ENCODE results near the gene RAB26.
"Not testable (repeated sequence)": the region's sequence is repeated elsewhere in the genome, so short reads cannot be mapped to it uniquely, and the experiment has no call there.

RAB26 gene, protein sequence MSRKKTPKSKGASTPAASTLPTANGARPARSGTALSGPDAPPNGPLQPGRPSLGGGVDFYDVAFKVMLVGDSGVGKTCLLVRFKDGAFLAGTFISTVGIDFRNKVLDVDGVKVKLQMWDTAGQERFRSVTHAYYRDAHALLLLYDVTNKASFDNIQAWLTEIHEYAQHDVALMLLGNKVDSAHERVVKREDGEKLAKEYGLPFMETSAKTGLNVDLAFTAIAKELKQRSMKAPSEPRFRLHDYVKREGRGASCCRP

DNA sequence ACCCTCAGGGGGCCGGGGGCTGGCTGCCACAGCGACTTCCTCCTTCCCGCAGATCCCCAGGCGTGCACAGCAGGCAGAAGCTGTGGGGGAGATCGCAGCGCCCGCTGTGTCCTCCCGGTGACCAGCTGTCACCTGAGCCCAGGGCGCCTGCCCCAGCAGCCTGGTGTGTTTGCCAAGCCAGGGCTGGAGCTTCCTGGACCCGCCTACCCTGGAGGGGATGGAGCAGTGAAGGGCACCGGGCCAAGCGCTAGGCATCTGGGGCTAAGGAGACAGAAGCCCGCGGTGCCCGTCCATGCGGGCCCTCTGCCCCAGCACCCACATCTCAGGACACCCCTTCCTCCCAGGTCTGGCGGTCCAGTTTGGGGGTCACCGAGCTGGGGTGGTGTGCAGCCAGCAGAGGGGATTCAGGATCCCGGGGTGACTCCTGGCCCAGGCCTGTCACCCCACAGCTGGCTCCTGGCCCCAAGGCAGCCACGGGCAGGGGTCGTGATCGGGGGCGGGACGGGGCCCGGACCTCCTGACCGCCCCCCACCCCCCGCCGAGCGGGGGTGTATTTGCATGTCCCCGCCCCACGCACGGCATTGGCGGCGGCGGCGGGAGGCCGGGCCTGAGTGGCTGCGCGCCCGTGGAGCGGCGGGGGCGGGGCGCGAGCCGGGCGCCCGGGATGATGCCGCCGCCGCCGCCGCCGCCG lies at the start of gene RAB26:
TSS of gene RAB26 (plus strand) at position 645 of the 691 bp plus-strand sequence. CDS start 159 bp downstream, outside the sequence.
- no peak for DNase-seq (ENCODE audit: low read depth in 2 of 2)

DNA sequence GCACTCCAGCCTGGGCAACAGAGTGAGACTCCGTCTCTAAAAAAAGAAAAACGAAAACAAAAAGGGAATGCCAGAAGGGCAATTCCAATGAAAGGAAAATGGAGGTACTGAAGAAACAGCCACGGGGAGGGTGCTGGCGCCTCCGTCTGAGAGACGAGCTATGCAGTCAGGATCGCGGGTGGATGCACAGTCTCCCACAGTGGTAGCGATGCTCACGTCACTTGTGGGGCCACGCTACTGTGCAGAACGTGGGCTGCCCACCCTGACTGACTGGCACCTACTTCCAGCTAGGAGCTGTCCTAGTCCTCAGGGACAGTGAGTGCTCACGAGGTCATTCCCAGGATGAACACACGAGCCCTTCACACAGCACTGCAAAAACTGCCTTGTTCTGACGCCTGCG lies 46.8 kb upstream of the RAB26 start:
- not testable (repeated sequence) for DNase-seq (ENCODE audit: low read depth in 2 of 2)

DNA sequence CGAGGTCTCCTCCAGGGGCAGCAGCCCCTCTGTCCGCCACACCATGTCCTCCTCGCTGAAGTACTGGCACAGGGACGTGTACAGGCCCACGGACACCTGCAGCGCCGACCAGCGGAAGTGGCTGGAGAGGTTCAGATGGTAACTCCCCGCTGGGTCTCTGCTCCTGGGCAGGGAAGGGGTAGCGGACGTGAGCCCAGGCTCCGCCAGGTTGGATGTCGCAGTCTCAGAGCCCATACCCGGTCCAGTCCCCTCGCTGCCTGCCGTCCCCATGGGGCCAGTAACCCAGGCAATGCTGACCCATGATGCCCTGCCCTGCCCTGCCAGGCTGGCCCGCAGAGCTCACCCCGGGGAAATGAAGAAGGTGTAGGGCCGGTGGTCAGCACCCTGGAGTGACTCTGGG lies 46.0 kb upstream of the RAB26 start:
- no peak for DNase-seq (ENCODE audit: low read depth in 2 of 2)

DNA sequence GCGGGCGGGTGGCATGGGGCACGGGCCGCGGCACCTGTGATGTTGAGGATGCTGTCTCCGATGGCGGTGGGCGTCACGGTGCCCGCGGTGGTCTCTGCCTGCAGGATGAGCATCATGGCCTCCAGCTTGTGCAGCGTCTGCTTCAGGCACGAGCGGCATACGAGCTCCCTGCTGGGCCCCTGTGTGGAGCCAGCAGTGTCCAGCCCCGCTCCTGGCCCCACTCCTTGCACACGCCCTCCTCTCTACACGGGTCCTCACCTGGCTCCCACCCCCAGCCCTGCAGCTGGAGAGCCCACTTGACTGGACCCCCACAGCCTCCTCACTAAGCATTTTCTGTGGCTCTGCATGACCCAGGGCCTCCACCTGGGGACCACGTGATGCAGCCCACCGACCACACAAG lies 44.0 kb upstream of the RAB26 start:
- DNase-seq (ENCODE audit: low read depth in 2 of 2), result not testable (repeated sequence)

DNA sequence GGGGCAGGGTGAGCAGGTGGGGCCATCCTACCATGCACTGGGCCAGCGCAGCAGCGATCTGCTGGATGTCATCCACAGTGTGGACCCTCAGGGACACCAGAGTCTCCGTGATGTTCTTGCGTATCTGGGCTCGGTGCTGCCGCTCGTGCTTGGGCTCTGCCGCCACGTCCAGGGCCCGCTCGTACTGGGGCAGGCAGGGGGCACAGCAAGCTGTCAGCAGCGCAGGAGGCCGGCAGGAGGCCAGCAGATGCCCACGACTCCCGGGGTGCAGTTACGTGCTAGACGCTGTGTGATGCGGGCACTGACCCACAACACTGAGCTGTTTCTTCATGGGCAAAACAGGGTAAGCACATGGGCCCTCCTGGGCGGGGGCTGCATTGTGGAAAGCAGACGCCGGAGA lies 43.1 kb upstream of the RAB26 start:
- not testable (repeated sequence) for DNase-seq (ENCODE audit: low read depth in 2 of 2)

DNA sequence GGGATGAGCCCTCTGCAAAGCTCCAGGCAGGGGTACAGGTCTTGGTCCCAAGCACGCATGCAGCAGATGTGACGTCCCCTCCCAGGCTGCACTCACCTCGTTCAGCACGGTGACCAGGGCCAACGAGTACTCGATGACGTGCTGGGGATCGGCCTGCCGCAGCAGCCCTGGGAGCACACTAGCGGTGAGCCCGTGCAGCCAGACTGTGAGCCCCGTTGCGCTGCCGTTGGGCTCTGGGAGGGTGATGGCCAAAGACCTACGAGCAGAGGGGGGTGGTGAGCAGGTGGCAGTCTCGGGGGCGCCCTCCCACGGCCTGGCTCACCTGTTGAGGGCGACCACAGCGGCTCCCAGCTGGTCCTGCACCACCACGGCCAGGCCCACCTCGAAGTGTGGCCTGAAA lies 42.7 kb upstream of the RAB26 start:
- DNase-seq (ENCODE audit: low read depth in 2 of 2), result not testable (repeated sequence)

DNA sequence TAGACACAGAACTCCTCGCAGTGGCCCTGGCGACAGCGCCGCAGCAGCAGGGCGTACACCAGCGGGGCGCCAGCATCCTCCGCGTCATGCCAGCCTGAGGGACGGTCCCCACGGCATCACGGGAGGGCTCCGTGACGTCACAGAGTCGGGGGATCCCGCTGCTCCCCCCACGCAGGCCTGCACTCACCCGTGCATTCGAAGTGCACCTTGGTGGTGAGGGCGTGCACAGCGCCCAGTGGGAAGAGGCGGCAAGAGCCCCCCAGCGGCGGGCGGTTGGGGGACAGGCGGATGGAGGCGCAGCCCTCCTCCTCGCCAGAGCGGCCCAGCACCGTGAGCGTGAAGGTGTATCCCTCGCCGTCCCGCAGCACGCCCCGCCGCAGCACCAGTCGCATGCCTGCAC lies 42.2 kb upstream of the RAB26 start:
- DNase-seq (ENCODE audit: low read depth in 2 of 2), result not testable (repeated sequence)

DNA sequence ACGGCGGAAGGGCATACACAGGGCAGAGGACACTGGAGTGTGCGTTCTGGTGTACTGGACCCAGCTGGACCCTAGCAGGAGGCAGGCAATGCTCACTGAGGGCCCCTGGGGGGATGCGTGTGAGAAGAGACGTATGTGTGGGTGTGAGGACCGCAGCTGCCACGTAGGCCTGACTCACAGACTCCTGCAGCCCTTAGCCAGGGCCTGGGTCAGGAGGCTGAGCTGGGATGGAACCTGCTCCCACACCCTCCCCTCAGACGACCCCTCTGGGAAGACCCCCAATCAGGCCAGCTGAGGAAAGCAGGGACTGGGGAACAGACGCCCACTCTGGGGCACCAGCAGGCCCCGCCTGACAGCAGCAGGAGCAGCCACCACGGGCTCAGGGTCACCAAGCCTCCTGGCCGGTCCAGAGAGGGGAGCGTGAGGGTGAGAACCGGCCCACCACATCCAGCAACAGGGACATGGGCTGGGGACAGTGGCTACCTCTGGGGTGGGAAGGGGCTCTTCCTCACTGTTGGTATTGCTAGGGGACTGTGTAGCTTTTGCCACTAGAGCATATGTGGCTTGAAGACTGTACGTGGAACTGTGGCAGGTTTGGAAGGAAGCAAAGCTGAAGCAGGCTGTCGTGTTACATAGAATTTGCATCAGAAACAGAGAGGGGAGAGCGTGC lies 41.2 kb upstream of the RAB26 start:
- not testable (repeated sequence) for DNase-seq (ENCODE audit: low read depth in 2 of 2)

DNA sequence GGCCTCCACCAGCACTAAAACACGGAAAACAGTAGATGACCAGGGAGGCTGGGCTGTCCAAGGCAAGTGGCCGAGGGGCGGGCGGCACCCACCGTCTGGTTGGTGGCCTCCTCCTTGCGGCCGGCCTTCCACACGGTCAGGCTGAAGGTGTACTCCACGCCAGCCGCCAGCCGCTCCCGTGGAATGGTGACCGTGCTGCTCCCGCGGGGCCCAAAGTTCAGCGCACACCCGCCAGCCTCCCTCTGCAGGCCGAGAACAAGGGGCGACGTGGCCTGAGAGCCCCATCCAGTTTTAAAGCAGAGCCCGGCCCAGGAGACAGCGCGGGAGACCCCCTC lies 40.7 kb upstream of the RAB26 start:
- DNase-seq (ENCODE audit: low read depth in 2 of 2), result not testable (repeated sequence)

DNA sequence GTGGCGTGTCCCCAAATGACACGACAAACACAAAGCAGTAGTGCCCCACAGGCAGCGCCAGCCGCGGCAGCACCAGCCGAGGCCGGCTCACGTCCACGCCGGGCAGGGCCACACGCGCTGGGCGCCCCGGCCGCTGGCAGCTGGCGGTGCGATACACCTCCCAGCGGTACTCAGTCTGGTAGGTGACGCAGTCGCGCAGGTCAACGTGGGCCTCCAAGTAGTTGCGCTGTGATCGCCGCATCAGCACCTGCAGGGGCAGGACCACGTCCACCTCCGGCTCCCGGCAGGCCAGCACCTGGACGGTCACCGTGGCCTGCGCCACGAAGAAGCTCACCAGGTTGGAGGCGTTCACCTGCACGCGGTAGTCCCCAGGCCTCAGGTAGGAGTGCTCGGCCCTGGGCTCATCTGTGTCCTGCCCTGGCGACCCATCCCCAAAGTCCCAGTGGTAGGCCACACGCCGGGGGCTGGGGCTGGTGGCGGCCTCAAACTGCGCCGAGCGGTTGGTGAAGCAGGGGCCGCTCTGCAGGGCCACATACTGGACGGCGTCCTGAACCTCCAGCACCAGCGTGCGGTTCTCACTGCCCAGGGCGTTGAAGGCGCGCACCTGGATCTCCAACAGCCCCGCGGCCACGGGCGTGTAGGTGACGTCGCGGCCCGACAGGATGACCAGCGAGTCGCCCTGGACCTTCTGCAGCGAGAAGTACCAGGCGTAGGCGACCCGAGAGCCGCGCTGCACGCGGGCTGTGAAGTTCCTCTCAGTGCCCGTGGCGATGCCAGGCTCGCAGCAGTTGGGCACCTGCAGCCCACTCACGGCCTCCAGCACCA lies 39.8 kb upstream of the RAB26 start:
- DNase-seq (ENCODE audit: low read depth in 2 of 2), result not testable (repeated sequence)

DNA sequence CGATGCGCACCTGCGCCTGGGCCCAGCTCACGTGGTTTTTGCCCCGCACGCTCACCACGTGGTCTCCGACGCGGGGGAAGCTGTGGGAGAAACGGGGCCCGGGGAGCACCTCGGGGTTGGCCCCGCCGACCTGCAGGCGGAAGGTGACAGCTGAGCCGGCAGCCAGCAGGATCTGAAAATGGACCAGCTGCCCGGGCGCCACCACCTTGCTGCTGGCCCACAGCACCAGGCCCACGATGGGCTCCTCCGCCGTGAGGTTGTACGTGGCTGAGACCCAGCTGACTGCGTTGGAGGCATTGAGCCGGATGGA lies 39.2 kb upstream of the RAB26 start:
- not testable (repeated sequence) for DNase-seq (ENCODE audit: low read depth in 2 of 2)

DNA sequence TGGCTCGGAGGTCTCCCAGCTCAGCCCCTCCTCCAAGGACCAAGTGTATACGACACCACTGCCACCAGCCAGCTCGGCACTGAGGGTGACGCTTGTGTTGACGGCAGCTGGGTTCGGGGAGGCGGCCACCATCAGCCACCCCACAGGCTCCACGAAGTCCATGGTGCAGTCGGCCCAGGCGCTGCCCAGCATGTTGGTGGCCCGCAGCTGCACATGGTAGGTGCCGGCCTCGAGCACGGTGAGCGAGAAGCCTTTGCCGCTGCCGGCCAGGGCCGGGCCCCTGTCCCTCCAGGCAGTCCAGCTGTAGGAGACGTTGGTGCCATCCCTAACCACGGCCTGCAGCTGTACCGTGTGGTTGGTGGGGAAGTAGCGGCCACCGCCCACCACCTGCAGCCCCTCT lies 38.6 kb upstream of the RAB26 start:
- not testable (repeated sequence) for DNase-seq (ENCODE audit: low read depth in 2 of 2)

DNA sequence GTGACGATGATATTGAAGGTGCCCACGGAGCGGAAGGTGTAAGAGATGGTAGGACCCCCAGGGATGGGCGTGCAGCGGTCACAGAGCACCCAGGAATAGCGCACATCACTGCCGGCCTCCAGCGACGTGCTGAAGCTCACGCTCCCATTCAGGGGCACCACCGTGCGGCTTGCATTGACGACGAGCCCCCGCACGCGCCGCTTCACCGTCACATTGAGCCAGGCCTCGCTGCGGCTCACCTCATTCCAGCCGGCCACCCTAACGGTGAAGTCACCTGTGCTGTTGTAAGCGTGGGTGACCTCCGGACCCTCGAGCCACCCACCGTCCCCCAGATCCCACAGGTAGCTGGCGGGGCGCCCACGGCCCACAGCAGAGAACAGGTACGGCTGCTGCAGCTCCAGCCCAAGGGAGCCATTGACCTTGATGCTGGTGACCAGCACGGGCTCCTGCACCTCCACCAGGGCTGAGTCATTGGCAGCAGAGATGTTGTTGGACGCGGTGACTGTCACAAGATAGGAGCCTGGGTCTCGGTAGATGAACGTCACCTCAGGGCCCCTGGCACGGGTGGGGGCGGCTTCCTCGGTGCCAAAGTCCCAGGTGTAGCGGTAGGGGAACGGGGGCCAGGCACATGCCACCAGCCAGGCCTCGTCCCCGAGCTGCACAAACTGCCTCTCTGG lies 38.0 kb upstream of the RAB26 start:
- DNase-seq (ENCODE audit: low read depth in 2 of 2), result not testable (repeated sequence)

DNA sequence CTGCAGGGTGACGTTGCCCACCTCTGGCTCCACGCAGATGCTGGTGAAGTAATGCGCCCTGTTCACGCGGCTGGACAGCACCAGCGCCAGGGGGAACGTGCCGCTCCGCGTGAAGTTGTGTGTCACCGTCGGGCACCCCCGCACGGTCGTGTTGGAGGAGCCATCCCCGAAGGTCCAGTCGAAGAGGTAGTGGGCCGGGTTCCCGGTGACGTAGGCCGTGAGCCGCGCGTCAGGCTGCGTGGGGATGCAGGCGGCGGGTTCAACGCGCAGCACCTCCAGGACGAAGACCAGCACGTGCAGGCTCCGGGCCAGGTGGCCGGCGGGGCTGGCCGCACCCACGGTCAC lies 37.4 kb upstream of the RAB26 start:
- not testable (repeated sequence) for DNase-seq (ENCODE audit: low read depth in 2 of 2)

DNA sequence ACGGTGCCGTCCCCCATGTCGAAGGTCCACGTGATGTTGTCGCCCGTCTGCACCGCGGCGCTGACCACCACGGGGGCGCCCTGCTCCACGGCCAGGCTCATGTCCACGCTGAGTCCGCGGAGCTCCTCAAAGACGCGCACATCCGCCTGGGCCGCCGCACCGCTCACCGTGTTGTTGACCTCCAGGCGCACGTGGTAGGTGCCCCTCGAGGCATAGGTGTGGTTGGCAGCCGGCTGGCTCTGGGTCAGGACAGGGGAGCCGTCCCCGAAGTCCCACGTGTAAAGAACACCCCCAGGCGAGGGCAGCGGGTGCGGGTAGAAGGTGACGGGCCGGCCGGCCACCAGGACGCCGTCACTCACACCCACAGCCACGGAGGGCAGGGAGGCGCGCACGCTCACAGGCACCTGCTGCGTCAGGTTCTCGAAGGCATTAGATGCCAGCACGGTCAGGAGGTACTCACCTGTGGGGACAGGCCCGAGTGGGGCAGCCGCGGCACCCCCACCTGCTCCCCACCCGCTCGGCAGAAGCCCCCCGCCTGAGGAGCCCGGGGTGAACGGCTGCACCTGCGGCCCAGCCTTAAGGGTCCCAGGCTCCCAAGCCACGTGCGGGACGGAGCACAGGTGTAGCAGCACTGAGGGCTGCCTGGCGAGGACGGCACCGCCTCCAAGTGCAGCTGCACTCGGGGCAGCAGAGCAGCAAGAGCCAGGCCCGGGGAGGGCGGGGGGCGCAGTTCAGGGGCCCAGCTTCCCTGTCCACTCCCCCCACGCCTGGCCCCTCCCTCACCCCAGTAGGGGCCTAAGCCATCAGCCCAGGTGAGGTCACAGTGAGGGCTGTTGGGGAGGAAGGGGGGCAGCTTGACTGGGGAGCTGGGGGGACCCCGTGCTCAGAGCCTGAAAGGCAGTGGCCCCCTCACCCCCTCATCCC lies 36.8 kb upstream of the RAB26 start:
- not testable (repeated sequence) for DNase-seq (ENCODE audit: low read depth in 2 of 2)

DNA sequence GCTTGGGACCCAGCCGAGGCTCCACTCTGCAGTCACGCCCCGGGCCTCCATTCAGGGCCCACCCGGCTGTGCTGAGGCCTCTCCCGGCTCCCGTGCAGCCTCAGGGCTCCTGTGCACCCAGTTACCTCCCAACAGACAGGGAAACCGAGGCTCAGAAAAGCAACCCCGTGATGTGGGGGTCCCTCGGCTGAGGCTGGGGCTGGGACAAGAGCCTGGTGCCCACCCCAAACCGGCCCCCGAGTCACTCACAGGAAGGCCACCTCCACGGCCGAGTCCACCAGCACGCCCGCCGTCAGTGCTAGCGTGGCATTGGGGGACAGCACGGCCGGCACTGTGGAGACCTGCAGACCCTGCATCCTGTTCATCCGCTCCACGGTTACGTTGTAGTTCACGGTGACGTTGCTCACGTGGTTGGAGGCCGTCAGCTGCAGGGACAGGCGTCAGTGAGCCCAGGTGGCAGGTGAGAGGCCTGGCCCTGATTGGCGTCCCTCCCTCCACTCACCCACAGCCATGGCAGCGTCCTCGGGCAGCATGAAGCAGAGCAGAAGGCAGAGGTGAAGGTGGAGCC lies 35.8 kb upstream of the RAB26 start:
- DNase-seq (ENCODE audit: low read depth in 2 of 2), result not testable (repeated sequence)

DNA sequence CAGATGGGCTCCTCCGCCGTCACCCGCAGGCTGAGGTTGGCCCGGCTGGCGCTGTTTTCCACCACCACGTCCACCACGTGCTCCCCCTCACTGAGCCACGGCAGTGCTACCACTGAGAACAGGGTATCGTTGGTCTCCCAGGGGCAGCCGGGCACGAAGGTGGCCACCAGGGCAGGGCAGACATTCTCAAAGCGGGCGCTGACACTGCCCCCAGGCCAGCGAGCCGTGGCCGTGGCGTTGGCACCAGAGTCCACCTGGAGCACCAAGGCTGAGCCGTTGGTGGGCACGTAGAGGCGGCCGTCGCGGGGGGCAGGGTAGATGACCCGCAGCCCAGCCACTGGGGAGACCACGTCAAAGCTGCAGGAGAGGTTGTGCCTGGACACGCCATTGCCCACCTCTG lies 34.2 kb upstream of the RAB26 start:
- not testable (repeated sequence) for DNase-seq (ENCODE audit: low read depth in 2 of 2)

DNA sequence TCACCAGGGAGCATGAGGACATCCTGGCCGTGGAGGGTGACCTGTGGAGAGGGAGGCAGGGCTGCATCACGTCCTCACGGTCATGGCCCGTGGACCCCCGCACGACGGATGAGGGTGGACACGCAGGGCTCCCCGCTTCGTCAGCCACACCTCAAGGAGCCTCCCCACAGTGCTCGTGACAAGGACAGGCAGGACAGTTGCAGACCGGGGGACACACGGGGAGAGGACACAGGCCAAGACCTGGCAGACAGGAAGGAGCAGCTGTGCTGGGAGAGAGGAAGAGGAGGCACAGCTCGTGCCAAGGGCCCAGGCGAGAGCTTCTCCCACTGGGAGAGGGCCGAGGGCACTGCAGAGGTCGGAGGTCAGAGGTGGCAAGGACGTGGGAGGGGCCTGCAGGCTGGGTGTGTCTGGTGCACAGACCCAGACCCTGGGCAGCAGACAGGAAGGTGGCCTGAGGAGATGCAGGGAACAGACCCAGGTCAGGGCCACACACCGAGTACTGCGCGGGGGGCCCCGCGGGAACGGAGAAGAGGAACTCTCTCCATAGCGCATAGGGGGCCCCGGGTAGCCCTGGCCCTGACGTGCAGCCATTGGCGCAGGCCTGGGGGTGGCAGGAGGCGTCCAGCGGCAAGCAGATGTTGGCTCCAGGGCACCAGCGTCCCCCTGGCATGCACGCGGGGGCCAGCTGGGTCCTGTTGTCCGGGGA lies 33.4 kb upstream of the RAB26 start:
- not testable (repeated sequence) for DNase-seq (ENCODE audit: low read depth in 2 of 2)

DNA sequence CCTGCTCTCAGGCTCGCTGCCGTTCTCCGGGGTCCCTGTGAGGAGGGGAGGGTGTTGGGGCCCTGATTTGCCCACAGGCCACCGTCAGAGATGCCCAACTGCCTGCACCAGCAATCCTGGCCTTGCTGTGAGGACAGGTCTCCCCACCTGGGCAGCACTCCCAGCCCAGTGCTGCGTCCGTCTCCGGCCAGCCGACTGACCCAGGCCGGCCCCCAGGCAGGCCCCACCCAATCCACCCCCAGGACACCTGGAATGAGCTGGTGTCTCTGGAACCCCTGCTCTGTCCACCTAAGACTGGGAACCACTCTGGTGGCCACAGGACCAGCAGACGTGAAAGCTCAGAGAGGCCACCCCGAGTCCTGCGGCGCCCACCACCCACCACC lies 32.8 kb upstream of the RAB26 start:
- no peak for DNase-seq (ENCODE audit: low read depth in 2 of 2)

DNA sequence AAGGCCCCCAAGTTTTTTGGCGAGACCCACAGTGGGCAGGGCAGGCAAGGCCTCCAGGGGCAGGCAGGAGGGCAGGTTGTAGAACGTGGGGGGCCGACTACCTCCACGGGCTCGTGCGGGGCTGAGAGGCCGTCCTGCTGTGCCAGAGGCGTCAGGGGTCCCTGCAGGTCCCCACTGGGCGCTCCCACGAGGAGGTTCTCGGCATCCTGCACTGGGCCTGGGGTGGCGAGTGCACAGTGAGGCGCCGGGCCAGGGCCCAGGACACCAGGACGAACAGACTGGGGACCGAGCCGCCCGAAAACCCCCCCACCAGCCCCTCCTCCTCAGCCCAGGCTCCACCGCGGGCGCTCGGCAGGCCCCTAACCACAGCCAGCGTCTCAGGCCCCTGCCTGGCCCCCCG lies 32.0 kb upstream of the RAB26 start:
- DNase-seq (ENCODE audit: low read depth in 2 of 2), result not testable (repeated sequence)

Data from fibroblast of skin of left quadriceps (primary cell).